Activated effector memory CD4-positive, alpha-beta T cell treated with anti-CD3 and anti-CD28 coated beads, Interleukin-2, amount 50 U/mL, for 16 hours (primary cell): ENCODE measurements around the gene SOX10.
"Not testable (repeated sequence)": the region's sequence is repeated elsewhere in the genome, so short reads cannot be mapped to it uniquely, and the experiment has no call there.

Experiments
- DNase-seq: peaks from one replicate; pipeline ENCODE4 v3.0.0-alpha.2; 2020

Gene SOX10

GRCh38 chr22:37959231-37959825 is 25.0 kb downstream of the SOX10 start:
- no peak for DNase-seq

GRCh38 chr22:37957232-37957631 is 27.1 kb downstream of the SOX10 start:
- no peak for DNase-seq

GRCh38 chr22:37955825-37956397 is 28.4 kb downstream of the SOX10 start:
- DNase-seq = not testable (repeated sequence)

GRCh38 chr22:37954686-37955085 is 29.7 kb downstream of the SOX10 start:
- no peak for DNase-seq

GRCh38 chr22:37953437-37954179 is 30.7 kb downstream of the SOX10 start, which contains the start of the genes C22orf23 and POLR2F:
C22orf23 (minus strand) TSS chr22:37953601; CDS start chr22:37953149, 452 bp downstream.
POLR2F (plus strand) TSS chr22:37953699; CDS start chr22:37953788, 89 bp downstream.
- DNase-seq = peak; percentile 98

GRCh38 chr22:37953062-37953436 is 31.3 kb downstream of the SOX10 start:
- DNase-seq = no peak

- not testable (repeated sequence) for DNase-seq
These were observed 31.7 kb downstream of the SOX10 start for GRCh38 chr22:37952629-37953028.

GRCh38 chr22:37951305-37951704 is 33.0 kb downstream of the SOX10 start:
- no peak for DNase-seq

- not testable (repeated sequence) for DNase-seq
These were observed 37.1 kb downstream of the SOX10 start for GRCh38 chr22:37947142-37947795.

- DNase-seq = not testable (repeated sequence)
These were observed 39.9 kb downstream of the SOX10 start for GRCh38 chr22:37944423-37944822.

GRCh38 chr22:37943825-37944198 is 40.5 kb downstream of the SOX10 start:
- no peak for DNase-seq

- DNase-seq = no peak
These were observed 41.1 kb downstream of the SOX10 start for GRCh38 chr22:37943136-37943824.

GRCh38 chr22:37942133-37942532 is 42.2 kb downstream of the SOX10 start:
- DNase-seq = no peak

- DNase-seq = no peak
These were observed 43.5 kb downstream of the SOX10 start for GRCh38 chr22:37940698-37941376.

- DNase-seq = peak; percentile 94
These were observed 50.5 kb downstream of the SOX10 start for GRCh38 chr22:37933711-37934376.

- DNase-seq = no peak
These were observed 51.4 kb downstream of the SOX10 start for GRCh38 chr22:37932821-37933578.

- DNase-seq = no peak
These were observed 52.0 kb downstream of the SOX10 start for GRCh38 chr22:37932401-37932800.

- DNase-seq = no peak
These were observed 52.4 kb downstream of the SOX10 start for GRCh38 chr22:37931893-37932389.

- no peak for DNase-seq
These were observed 53.4 kb downstream of the SOX10 start for GRCh38 chr22:37930952-37931440.

- DNase-seq = no peak
These were observed 53.9 kb downstream of the SOX10 start for GRCh38 chr22:37930270-37930951.
